Endothelial cell of umbilical vein (primary cell): ENCODE data around the gene METTL26. TPM values are rescaled to one million over a fixed set of nuclear protein-coding genes. Genes with fewer than 3 reads are reported as not detected.
A peak's percentile ranks its signal among the peaks of the same experiment; 100 is the strongest.

Experiments used
- BruUV-seq: library from RNA; stranded (reverse); fragments of 400-500 nt; replicated peaks from 2 replicates; lab custom pipeline; 2021; lab: Mats Ljungman, UMichigan
- CTCF ChIA-PET: fragments of 300-600, 350-600 bp; sonication (Branson Sonifier 250); formaldehyde crosslinking; loops from one replicate; lab custom pipeline; 2021; ENCODE audit warnings: antibody characterized with exemption, inconsistent platforms; lab: Charles Lee
- POLR2A ChIA-PET: fragments of 300-600, 350-600 bp; sonication (Branson Sonifier 250); formaldehyde crosslinking; loops from one replicate; lab custom pipeline; 2021; ENCODE audit warnings: antibody characterized with exemption, inconsistent platforms; lab: Charles Lee
- DNase-seq: peaks from one replicate; pipeline ENCODE4 v3.0.0-alpha.2; 2011; ENCODE audit warnings: low read depth, low spot score
- FAIRE-seq: peaks from 2 replicates; lab custom pipeline; 2011; peaks lifted over from hg19 to GRCh38; lab: Jason Lieb, UNC
- H2AFZ ChIP-seq: 2 replicates; pipeline ENCODE4 v1.6.0; 2012; ENCODE audit warnings: low read depth, low read length, control low read depth, inconsistent platforms
- H3K27ac ChIP-seq: 2 replicates; pipeline ENCODE4 v1.5.1; 2011; ENCODE audit warnings: low read depth, mild to moderate bottlenecking, control low read depth, low read length, moderate library complexity; ENCODE audit not compliant: insufficient read depth
- H3K27me3 ChIP-seq, 2 experiments: 2 replicates each; pipeline versions ENCODE4 v1.6.0 to v1.6.1; 2011; ENCODE audit warnings: low read length in 2 of 2, mixed read lengths in 1 of 2; ENCODE audit not compliant: control insufficient read depth in 2 of 2, insufficient read depth in 2 of 2
- H3K36me3 ChIP-seq, 2 experiments: 2 replicates in 1 of 2; 3 replicates in 1 of 2; pipeline ENCODE4 v1.5.1; 2011; ENCODE audit warnings: low read length in 2 of 2, mild to moderate bottlenecking in 1 of 2, moderate library complexity in 1 of 2; ENCODE audit not compliant: control insufficient read depth in 2 of 2, insufficient read depth in 2 of 2; ENCODE audit errors: extremely low read depth in 1 of 2
- H3K4me1 ChIP-seq: 3 replicates; pipeline ENCODE4 v1.5.1; 2011; ENCODE audit warnings: mild to moderate bottlenecking, low read length; ENCODE audit not compliant: control insufficient read depth, insufficient read depth; ENCODE audit errors: extremely low read depth
- H3K4me2 ChIP-seq: 2 replicates; pipeline ENCODE4 v1.6.1; 2011; ENCODE audit warnings: low read length, control low read depth, mixed read lengths; ENCODE audit not compliant: insufficient read depth
- H3K4me3 ChIP-seq, 3 experiments: fragments of 200-600 bp in 1 of 3; sonication (generic), shearing (Covaris generic) in 1 of 3; replicated peaks in 1 of 3; 2 replicates each; pipeline ENCODE4 v1.5.1; 2011 to 2016; ENCODE audit warnings: control low read depth in 3 of 3, low read length in 3 of 3, mild to moderate bottlenecking in 2 of 3, inconsistent platforms in 1 of 3, low read depth in 1 of 3, moderate library complexity in 1 of 3; ENCODE audit not compliant: insufficient read depth in 1 of 3
- H3K79me2 ChIP-seq: 2 replicates; pipeline ENCODE4 v1.6.0; 2012; ENCODE audit warnings: low read length, inconsistent platforms; ENCODE audit not compliant: control insufficient read depth, insufficient read depth
- H3K9ac ChIP-seq: replicated peaks from 2 replicates; pipeline ENCODE3; 2011; ENCODE audit warnings: low read length, control low read depth; ENCODE audit not compliant: insufficient read depth; ENCODE audit errors: extremely low read depth
- H3K9me1 ChIP-seq: replicated peaks from 3 replicates; pipeline ENCODE4 v1.6.0; 2011; ENCODE audit warnings: mild to moderate bottlenecking, low read length; ENCODE audit not compliant: control insufficient read depth, insufficient read depth; ENCODE audit errors: extremely low read depth
- H3K9me3 ChIP-seq: replicated peaks from 2 replicates; pipeline ENCODE4 v1.5.1; 2012; ENCODE audit warnings: low read length, inconsistent platforms; ENCODE audit not compliant: control insufficient read depth, insufficient read depth
- H4K20me1 ChIP-seq: replicated peaks from 2 replicates; pipeline ENCODE3; 2011; ENCODE audit warnings: mild to moderate bottlenecking, low read length; ENCODE audit not compliant: control insufficient read depth, insufficient read depth; ENCODE audit errors: extremely low read depth
- CTCF ChIP-seq, 2 donors: IDR thresholded peaks; 1 replicate in 1 of 2; 2 replicates in 1 of 2; pipeline ENCODE4 v1.5.1; 2011; ENCODE audit warnings: low read length in 2 of 2, mild to moderate bottlenecking in 2 of 2, moderate library complexity in 2 of 2, control low read depth in 1 of 2, inconsistent platforms in 1 of 2, low read depth in 1 of 2; ENCODE audit not compliant: insufficient read depth in 1 of 2; ENCODE audit errors: extremely low read depth in 1 of 2
- EZH2 ChIP-seq: IDR thresholded peaks from 2 replicates; pipeline ENCODE4 v1.6.1; 2012; ENCODE audit warnings: borderline replicate concordance, low read depth, mild to moderate bottlenecking, moderate library complexity, low read length, inconsistent platforms; ENCODE audit not compliant: severe bottlenecking
- FOS ChIP-seq: IDR thresholded peaks from 2 replicates; pipeline ENCODE4 v1.6.1; 2011; ENCODE audit warnings: mild to moderate bottlenecking, low read length, moderate library complexity, borderline replicate concordance; ENCODE audit not compliant: insufficient read depth
- MAX ChIP-seq: IDR thresholded peaks from 2 replicates; pipeline ENCODE4 v1.6.1; 2011; ENCODE audit not compliant: insufficient read depth, insufficient read length
- MYC ChIP-seq: IDR thresholded peaks from one replicate; pipeline ENCODE4 v1.6.1; 2011; ENCODE audit warnings: mild to moderate bottlenecking, low read depth, low read length
- POLR2A ChIP-seq: IDR thresholded peaks from 2 replicates; pipeline ENCODE4 v1.6.1; 2012; ENCODE audit warnings: low read depth, mild to moderate bottlenecking, control low read depth, low read length
- POLR2AphosphoS5 ChIP-seq: IDR thresholded peaks from 2 replicates; pipeline ENCODE4 v1.6.1; 2012; ENCODE audit warnings: low read depth, mild to moderate bottlenecking, control low read depth, low read length, moderate library complexity; ENCODE audit not compliant: insufficient read depth
- dilution Hi-C: fragments of 300-500 bp; cut with MboI; formaldehyde crosslinking; loops from one replicate; pipeline ENCODE4 v1.15.0; 2019; ENCODE audit warnings: low sequenced_read_pairs; ENCODE audit not compliant: extremely low pct_ligation_motif_present
- intact Hi-C: fragments of 100-400 bp; cut with micrococcal nuclease; formaldehyde crosslinking; loops from one replicate; pipeline ENCODE4 v1.10.0; 2022
- polyA plus RNA-seq, 4 experiments: library from polyadenylated mRNA; depleted of rRNA in 3 of 4; stranded (reverse) in 3 of 4; unstranded in 1 of 4; fragments of >200 nt; gene quantifications; 2 replicates each; pipeline versions ENCODE4 v1.2.1 to v1.2.3, GENCODE V29; 2011 to 2012; ENCODE audit warnings: missing spikeins in 1 of 4
- total RNA-seq: library from RNA; stranded (reverse); gene quantifications from 2 replicates; pipeline ENCODE4 v1.2.3, GENCODE V29; 2021

METTL26 gene
- total and polyA plus RNA-seq, 2 donors (not counting 3 experiments of a cell fraction or from before 2014, with no cell fraction given), result 114 to 138 TPM

- Histone ChIP-seq H3K9ac (no peak within 1 kb of the TSS), H3K27me3 (no peaks in the 10 kb centered on the region), H3K4me2 (peak within 1 kb of the TSS; percentile 44), H3K4me1 (peaks cover 20% of the 10 kb centered on the region), H3K9me1 (no peaks in the 10 kb centered on the region), H3K36me3 (peaks cover 7 to 22% of the 10 kb centered on the region in 2 experiments), H3K79me2 (peaks cover 31% of the 10 kb centered on the region), H3K27ac (peak within 1 kb of the TSS; percentile 35), H3K4me3 (peak within 1 kb of the TSS in 2 of 3 experiments; percentile 12 to 71), H3K9me3 (no peaks in the 10 kb centered on the region), H2AFZ (peak within 1 kb of the TSS; percentile 26), H4K20me1 (no peaks in the 10 kb centered on the region)
- ChIA-PET POLR2A (no interaction called here), CTCF (interaction anchor here (1.5 kb wide), 1 partner anchor 9 kb away, joined by 4 read pairs; the partner anchor contains the start of gene RHBDL1)
- intact Hi-C loops (no loop called here), dilution Hi-C loops (no loop called here)
- no TSS peak for BruUV-seq
- TF ChIP-seq MYC (no peak), POLR2AphosphoS5 (peak; percentile 98), MAX (peak; percentile 79), CTCF (IDR thresholded peaks at IDR 0.05; ENCODE audit: extremely low read depth in 1 of 2, insufficient read depth in 1 of 2, low read depth in 1 of 2, low read length in 2 of 2) (no peak), FOS (no peak), EZH2 (no peak), POLR2A (peak; percentile 94)
- FAIRE-seq (peak; percentile 90), DNase-seq (peak; percentile 87)
Observed at GRCh38 chr16:684071-684794, 48.1 kb upstream of the METTL26 start, which contains the start of gene JMJD8. Gene JMJD8, minus strand, starts transcription at chr16:684334. Its CDS starts 15 bp downstream, at chr16:684319.
